HFF-Myc (cell line): ENCODE results near the gene PRDX5.

Source experiments
- DNase-seq: peaks from one replicate; pipeline ENCODE4 v3.0.0-alpha.2; 2011; ENCODE audit warnings: low read depth; ENCODE audit errors: extremely low read depth
- H3K4me3 ChIP-seq: replicated peaks from 2 replicates; pipeline ENCODE4 v1.5.1; 2011; ENCODE audit warnings: low read depth, mild to moderate bottlenecking, control low read depth, low read length
- TF ChIP-seq, protein P1 (sequence below): IDR thresholded peaks from 2 replicates; pipeline ENCODE4 v1.5.1; 2012; ENCODE audit warnings: mild to moderate bottlenecking, low read depth, low read length, control low read depth; ENCODE audit errors: missing control alignments

Gene PRDX5

DNA sequence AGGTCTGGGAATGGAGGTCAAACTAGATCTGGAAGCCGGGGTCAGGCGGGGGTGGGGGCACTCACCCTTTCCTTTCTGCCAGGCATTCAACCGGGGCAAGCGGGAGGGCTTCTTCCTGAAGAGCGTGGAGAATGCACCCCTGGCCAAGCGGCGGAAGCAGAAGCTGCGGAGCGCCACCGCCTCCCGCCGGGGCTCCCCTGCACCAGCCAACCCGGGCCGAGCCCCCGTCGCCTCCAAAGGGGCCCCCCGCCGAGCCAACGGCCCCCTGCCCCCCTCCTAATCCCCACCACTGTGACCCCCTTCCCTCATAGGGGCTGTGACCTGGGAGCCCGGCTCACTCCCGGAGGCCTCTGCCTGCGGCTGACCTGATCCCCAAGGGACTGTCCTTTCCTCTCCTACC lies 53.3 kb downstream of the PRDX5 start:
- H3K4me3 ChIP-seq = no peak overlapping the region
- DNase-seq = no peak

More for the DNA sequence above, 53.3 kb downstream of the PRDX5 start:
- TF ChIP-seq, protein P1, sequence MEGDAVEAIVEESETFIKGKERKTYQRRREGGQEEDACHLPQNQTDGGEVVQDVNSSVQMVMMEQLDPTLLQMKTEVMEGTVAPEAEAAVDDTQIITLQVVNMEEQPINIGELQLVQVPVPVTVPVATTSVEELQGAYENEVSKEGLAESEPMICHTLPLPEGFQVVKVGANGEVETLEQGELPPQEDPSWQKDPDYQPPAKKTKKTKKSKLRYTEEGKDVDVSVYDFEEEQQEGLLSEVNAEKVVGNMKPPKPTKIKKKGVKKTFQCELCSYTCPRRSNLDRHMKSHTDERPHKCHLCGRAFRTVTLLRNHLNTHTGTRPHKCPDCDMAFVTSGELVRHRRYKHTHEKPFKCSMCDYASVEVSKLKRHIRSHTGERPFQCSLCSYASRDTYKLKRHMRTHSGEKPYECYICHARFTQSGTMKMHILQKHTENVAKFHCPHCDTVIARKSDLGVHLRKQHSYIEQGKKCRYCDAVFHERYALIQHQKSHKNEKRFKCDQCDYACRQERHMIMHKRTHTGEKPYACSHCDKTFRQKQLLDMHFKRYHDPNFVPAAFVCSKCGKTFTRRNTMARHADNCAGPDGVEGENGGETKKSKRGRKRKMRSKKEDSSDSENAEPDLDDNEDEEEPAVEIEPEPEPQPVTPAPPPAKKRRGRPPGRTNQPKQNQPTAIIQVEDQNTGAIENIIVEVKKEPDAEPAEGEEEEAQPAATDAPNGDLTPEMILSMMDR = no peak
